ENCODE measurements around the gene EIF4G2.
A peak's percentile ranks its signal among the peaks of the same experiment; 100 is the strongest.

Gene EIF4G2

DNA sequence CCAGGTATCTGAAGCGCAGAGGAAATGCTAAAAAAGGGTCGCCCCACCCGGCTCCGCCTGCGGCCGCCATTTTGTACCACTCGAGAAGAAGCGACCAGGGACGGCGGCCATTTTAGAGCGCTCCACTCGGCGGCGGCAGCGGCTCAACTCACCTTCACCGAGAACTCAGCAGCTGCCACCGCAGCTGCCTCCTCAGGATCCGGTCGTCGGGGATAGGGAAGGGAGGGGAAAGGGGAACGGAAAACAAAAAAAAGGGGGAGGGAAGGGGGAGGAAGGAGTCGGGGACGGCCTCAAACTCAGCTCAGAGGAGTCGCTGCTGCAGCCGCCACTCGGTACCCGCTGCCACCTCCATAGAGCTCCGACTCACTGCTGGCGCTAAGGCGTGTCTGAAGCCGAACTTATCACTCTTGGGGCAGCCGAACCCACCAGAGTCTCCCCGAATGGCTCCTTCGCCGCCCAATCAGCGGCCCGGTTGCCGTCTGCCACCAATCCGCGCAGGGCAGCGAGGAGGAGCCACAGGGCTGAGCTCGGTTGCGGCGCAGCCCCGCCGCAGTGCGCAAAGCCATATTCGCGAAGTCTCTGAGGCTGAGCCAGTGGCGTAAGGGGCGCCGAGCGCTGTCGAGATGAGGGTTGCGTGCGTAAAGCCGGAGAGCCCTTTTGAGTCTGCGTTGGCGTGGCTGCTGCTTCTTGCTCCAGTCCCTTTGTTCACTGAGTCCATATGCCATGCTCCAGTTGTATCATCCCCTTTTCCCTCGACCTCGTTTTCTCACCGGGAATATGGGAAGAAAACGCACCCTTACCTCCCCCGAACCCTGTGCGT lies at the start of gene EIF4G2:
Gene EIF4G2 (minus strand): TSS at position 374 of the 820 bp plus-strand sequence.
- peak within 1 kb of the TSS; percentile 93 to 94 for H3K27ac ChIP-seq
- DNase-seq (ENCODE audit: low spot score), result peak; percentile 99
- TF ChIP-seq, protein P1, sequence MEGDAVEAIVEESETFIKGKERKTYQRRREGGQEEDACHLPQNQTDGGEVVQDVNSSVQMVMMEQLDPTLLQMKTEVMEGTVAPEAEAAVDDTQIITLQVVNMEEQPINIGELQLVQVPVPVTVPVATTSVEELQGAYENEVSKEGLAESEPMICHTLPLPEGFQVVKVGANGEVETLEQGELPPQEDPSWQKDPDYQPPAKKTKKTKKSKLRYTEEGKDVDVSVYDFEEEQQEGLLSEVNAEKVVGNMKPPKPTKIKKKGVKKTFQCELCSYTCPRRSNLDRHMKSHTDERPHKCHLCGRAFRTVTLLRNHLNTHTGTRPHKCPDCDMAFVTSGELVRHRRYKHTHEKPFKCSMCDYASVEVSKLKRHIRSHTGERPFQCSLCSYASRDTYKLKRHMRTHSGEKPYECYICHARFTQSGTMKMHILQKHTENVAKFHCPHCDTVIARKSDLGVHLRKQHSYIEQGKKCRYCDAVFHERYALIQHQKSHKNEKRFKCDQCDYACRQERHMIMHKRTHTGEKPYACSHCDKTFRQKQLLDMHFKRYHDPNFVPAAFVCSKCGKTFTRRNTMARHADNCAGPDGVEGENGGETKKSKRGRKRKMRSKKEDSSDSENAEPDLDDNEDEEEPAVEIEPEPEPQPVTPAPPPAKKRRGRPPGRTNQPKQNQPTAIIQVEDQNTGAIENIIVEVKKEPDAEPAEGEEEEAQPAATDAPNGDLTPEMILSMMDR (IDR thresholded peaks at IDR 0.05), result no peak

GRCh38 chr11:10857709-10858438 lies 49.1 kb upstream of the EIF4G2 start, which contains the start of gene ZBED5:
Gene ZBED5 (minus strand): TSS chr11:10858053. CDS start chr11:10854945, 3,108 bp downstream.
- TF ChIP-seq, protein P1 (IDR thresholded peaks at IDR 0.05), result no peak
- DNase-seq (ENCODE audit: low spot score), result peak; percentile 98
- peak within 1 kb of the TSS; percentile 80 for H3K4me3 ChIP-seq
- peak within 1 kb of the TSS; percentile 86 to 93 for H3K27ac ChIP-seq

More for the DNA sequence above, at the start of gene EIF4G2:
- H3K4me3 ChIP-seq, result peak within 1 kb of the TSS; percentile 76

DNA sequence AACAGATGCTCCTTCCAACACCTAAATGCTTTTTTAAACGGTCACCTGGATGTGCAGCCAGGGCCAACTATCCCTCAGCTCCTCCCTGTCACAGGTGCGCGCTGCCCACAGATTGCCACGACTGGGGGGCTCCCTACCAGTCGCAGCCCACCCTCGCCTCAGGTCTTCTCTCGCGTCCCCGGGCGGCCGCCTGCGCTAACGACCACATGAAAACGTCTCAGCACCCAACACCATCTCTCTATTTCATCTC lies 48.7 kb upstream of the EIF4G2 start:
- Histone ChIP-seq H3K27ac (peak overlapping the region; percentile 86 to 93), H3K4me3 (peak overlapping the region; percentile 80)
- no peak for DNase-seq (ENCODE audit: low spot score)
- TF ChIP-seq, protein P1 (IDR thresholded peaks at IDR 0.05), result no peak

GRCh38 chr11:10856689-10857458 lies 48.1 kb upstream of the EIF4G2 start:
- TF ChIP-seq, protein P1 (IDR thresholded peaks at IDR 0.05), result no peak
- peak overlapping the region; percentile 86 to 93 for H3K27ac ChIP-seq
- H3K4me3 ChIP-seq, result peak overlapping the region; percentile 80
- no peak for DNase-seq (ENCODE audit: low spot score)

GRCh38 chr11:10855295-10855694 lies 46.6 kb upstream of the EIF4G2 start:
- DNase-seq (ENCODE audit: low spot score), result no peak
- no peak overlapping the region for H3K27ac ChIP-seq
- TF ChIP-seq, protein P1 (IDR thresholded peaks at IDR 0.05), result no peak
- no peak overlapping the region for H3K4me3 ChIP-seq

DNA sequence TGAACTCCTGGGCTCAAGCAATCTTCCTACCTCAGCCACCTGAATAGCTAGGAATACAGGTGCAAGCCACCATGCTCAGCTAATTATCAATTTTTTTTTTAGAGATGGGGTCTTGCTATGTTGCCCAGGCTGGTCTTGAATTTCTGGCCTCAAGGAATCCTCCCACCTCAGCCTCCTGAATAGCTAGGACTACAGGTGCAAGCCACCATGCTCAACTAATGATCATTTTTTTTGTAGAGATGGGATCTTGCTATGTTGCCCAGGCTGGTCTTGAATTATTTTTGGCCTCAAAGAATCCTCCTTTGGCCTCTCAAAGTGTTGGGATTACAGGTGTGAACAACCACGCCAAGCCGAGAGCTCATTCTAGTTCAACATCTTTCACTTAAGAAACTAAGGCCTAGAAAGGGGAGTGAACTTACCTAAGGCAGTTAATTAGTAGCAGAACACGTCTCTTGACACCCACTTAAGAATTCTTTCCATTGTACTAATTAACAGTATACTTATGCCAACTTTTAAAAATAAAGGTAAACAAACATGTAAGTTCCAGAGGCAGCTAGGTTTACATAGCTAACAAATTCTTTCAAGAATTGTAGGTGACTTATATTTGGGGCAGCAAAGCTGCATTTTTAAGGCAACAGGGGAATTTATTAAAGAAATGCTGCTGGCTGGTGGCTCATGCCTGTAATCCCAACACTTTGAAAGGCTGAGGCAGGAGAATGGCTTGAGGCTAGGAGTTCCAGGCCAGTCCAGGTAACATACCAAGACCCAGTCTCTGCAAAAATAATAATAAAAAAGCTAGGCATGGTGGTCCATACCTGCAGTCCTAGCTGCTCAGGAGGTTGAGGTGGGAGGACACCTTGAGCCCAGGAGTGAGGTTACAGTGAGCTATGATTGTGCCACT lies 39.5 kb upstream of the EIF4G2 start:
- H3K27ac ChIP-seq, result no peak overlapping the region
- TF ChIP-seq, protein P1 (IDR thresholded peaks at IDR 0.05), result no peak
- no peak overlapping the region for H3K4me3 ChIP-seq
- no peak for DNase-seq (ENCODE audit: low spot score)
